DMS114 treated with DMSO at 0.1 percent for 48 hours (cell line): Measurements from ENCODE around the gene FREM2.

ENCODE experiments used
- DNase-seq: peaks from one replicate; lab custom pipeline; 2025; ENCODE audit not compliant: unreplicated experiment; lab: John Stamatoyannopoulos, UW

Gene FREM2

DNA sequence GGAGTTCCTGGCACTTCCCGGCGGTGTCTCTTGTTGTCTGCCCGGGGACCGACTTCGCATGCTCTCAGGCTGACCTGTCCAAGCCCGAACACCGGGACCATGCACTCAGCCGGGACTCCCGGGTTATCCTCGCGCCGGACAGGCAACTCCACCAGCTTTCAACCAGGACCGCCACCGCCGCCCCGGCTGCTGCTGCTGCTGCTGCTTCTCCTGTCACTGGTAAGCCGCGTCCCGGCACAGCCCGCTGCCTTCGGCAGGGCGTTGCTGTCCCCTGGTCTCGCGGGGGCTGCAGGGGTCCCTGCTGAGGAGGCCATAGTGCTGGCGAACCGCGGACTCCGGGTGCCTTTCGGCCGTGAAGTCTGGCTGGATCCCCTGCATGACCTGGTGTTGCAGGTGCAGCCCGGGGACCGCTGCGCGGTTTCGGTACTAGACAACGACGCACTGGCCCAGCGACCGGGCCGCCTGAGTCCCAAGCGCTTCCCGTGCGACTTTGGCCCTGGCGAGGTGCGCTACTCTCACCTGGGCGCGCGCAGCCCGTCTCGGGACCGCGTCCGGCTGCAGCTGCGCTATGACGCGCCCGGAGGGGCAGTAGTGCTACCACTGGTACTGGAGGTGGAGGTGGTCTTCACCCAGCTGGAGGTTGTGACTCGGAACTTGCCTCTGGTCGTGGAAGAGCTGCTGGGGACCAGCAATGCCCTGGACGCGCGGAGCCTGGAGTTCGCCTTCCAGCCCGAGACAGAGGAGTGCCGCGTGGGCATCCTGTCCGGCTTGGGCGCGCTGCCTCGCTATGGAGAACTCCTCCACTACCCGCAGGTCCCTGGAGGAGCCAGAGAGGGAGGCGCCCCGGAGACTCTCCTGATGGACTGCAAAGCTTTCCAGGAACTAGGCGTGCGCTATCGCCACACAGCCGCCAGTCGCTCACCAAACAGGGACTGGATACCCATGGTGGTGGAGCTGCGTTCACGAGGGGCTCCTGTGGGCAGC, 661 bp downstream of the FREM2 start:
- DNase-seq = no peak

DNA sequence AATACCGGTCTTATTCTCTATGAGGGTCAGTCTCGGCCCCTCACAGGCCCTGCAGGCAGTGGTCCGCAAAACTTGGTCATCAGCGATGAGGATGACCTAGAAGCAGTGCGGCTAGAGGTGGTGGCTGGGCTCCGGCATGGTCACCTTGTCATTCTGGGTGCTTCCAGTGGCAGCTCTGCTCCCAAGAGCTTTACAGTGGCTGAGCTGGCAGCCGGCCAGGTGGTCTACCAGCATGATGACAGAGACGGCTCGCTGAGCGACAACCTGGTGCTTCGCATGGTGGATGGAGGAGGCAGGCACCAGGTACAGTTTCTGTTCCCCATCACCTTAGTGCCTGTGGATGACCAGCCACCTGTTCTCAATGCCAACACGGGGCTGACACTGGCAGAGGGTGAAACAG, 1.8 kb downstream of the FREM2 start:
- DNase-seq = no peak

DNA sequence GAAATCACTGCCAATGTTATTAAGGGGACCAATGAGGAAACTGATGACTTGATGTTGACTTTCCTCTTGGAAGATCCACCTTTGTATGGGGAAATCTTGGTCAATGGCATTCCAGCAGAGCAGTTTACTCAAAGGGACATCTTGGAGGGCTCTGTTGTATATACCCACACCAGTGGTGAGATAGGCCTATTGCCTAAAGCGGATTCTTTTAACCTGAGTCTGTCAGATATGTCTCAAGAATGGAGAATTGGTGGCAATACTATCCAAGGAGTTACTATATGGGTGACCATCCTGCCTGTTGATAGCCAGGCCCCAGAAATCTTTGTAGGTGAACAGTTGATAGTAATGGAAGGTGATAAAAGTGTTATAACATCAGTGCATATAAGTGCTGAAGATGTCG, 3.4 kb downstream of the FREM2 start:
- no peak for DNase-seq

DNA sequence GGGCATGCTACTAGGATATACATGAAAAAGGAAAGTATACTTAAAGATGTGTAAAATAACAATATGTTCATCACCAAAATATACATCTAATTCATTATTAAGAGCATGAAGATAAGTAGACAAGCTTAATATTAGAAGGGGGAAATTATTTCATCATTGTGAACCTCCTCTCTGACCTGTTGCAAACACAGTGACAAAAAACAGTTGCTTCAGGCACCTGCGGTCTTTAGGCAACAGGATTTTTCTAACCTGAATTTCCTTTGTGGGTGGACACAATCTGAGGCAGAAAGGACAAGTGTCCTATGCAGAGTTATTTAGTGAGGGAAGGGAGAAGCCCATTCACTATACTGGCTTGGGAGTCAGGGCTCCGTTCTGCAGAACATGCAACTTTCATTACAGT, 6.3 kb downstream of the FREM2 start:
- no peak for DNase-seq

- DNase-seq = no peak
These were observed 6.8 kb downstream of the FREM2 start for GRCh38 chr13:38693641-38694040.

- DNase-seq = no peak
These were observed 10.3 kb downstream of the FREM2 start for GRCh38 chr13:38697197-38697596.

DNA sequence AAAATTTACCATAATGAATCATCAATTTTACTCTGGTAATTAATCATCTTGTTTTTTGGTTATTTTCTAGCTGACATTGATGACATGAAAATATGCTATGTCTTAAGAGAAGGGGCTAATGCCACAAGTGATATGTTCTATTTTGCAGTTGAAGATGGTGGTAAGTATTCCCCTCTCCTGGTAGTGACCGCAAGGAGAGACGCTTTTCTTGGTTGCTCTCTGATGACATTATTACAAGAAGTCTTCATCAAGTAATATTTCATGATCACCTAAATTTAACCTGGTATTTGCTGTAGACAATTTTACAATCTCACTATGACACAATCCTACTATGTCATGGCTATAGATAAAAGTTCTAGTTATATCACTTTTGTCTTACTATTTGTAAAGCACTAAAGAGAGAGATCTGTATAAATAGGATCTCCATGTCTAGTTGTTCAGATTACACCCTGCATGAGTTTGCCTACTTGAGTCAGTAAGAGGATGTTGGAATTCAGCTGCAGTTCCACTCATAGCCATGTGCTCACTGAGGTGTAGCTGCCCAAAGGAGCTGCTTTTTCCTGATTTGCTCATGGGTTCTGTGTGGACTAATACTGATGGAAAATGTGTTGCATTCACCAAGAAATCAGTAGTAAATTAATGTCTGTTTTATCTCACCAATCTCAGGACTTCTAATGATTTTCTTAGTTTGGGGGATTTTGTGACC, 10.9 kb downstream of the FREM2 start:
- no peak for DNase-seq

- DNase-seq = no peak
These were observed 13.2 kb downstream of the FREM2 start for GRCh38 chr13:38700051-38700450.

DNA sequence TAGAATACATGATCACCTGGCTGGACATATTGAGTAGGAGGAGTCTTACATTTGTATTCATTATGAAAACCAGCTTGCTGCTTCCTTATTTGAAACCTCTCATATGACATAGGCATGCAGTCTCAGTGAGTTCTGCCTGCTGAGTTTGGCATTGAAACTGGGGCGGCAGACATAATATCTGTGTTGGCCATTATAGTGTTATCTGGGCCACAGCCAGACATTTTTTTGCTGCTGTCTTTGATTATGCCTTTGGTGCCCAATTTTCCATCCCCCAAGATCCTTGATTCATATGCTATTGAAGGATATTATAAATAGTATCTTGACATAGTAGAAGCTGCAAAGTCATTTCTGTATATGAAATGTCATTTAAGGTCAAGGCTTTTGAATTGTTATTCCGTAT, 15.8 kb downstream of the FREM2 start:
- DNase-seq = no peak

DNA sequence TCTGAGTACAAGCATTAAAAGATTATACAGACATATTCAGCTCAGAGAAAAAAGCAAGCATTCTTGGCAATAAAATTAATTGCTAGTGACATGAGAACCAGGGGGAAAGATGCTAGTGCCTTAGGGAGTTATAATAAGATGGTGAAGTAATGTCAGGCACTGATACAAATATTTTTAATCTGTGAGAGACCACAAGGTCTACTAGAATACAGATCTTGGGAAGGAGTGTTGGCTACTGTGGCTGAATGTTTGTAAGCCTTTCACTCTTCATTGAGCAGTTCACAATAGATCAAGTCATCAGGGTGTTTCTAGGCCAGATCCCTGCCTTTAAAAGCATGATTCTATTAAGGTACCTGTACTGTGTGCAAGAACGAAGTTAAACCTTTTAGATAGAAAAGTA, 16.4 kb downstream of the FREM2 start:
- no peak for DNase-seq

GRCh38 chr13:38705365-38705764, 18.5 kb downstream of the FREM2 start:
- DNase-seq = no peak

GRCh38 chr13:38707460-38707859, 20.6 kb downstream of the FREM2 start:
- DNase-seq = no peak

DNA sequence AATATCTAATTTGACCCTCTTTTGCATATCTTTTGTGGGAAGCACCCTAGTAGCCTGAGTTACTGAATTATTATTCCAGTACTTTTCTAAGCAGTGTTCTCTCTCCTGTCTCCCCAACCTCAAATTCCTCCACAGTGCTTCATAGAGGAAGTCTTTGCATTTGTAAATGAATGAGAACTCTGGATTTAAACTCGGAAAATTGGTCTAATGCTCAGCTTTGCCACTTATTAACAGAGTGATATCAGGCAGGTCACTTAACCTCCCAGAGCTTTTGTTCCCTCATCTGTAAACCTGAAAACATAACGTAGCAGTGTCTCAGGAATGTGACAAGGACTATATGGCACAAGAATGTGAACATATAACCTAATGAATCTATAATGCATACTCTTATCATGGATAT, 26.2 kb downstream of the FREM2 start:
- DNase-seq = no peak

- no peak for DNase-seq
These were observed 31.5 kb downstream of the FREM2 start for GRCh38 chr13:38718374-38718773.

DNA sequence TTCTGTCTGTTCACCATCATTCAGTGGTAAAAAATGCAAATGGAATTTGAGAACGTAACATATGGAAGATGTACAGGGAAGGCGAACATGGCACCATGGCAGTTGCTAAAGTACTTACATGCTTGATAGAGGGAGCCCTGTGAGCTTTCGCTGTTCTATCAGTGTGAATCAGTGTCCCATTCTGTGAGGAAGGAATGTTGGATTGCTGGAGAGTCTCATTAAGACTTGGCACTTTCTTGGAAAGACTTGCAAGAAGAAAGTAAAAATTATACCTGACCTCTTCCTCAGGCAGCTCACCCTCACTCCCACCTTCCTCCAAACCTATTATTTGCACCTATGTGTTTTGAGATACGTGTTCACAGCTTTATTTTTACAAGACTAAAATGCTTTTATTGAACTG, 43.5 kb downstream of the FREM2 start:
- DNase-seq = no peak

DNA sequence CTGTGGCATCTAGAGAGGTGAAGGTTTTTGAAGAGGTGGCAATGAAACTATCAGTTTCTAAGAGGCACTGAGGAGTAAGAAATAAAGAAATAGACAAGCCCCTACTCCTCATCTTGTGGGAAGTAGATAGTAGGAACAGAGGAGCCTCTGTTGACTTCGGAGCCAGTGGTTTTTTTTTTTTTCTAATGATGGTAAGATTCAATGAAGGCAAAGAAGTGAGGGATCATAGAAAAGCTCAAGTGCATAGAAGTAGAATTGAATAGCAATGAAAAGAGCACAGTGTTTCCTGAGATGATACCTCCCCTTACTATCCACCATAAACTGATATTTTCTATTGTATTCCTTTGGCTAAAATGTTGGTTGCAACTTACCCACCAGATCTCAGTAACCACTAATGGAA, 46.3 kb downstream of the FREM2 start:
- DNase-seq = no peak

GRCh38 chr13:38735665-38736440, 49.0 kb downstream of the FREM2 start:
- no peak for DNase-seq

GRCh38 chr13:38743466-38743865, 56.6 kb downstream of the FREM2 start:
- no peak for DNase-seq

- DNase-seq = no peak
These were observed 65.8 kb downstream of the FREM2 start for GRCh38 chr13:38752686-38753085.

- DNase-seq = no peak
These were observed 67.0 kb downstream of the FREM2 start for GRCh38 chr13:38753878-38754277.

DNA sequence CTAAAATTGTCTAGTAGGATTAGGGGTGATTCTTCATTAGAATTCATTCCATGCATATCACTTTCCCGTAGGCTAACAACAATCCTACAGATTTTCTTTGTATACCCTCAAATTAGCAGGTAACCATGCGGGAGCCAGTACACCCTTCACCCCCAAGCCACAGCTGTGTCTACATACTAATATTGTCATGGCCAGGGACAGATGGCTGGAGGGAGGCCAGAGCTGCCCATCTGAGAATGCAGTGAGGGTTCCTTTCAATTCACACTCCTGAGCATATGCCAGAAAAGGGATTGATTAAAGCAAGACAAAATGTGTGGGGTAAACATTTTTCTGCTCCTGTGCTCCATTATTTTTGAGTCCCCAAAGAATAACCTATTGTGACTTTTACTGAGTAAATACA, 68.9 kb downstream of the FREM2 start:
- no peak for DNase-seq

GRCh38 chr13:38758277-38758676, 71.4 kb downstream of the FREM2 start:
- DNase-seq = no peak
